IMR-90 (cell line): ENCODE data around the gene KRTAP9-1. TPM values are rescaled to one million over a fixed set of nuclear protein-coding genes. Genes with fewer than 3 reads are reported as not detected.

Source experiments
- ATAC-seq: fragments of 200-7000 bp; cut with Tn5 transposase; 2 replicates; pipeline ENCODE4 v1.9.1; 2020; ENCODE audit warnings: low read depth, mild to moderate bottlenecking, moderate library complexity
- BruUV-seq: library from RNA; stranded (reverse); fragments of 400-500 nt; replicated peaks from 2 replicates; lab custom pipeline; 2021; lab: Mats Ljungman, UMichigan
- CTCF ChIA-PET: fragments of 300-600 bp; formaldehyde crosslinking; extraction: SDS; loops from one replicate; lab custom pipeline; 2021; ENCODE audit warnings: antibody characterized with exemption; lab: Yijun Ruan, JAX
- POLR2A ChIA-PET: fragments of 300-600 bp; sonication (Branson Sonifier 250); formaldehyde crosslinking; loops from one replicate; lab custom pipeline; 2022; ENCODE audit warnings: antibody characterized with exemption; ENCODE audit not compliant: unreplicated experiment; lab: Charles Lee
- DNase-seq: peaks from one replicate; pipeline ENCODE4 v3.0.0; 2013
- H2AFZ ChIP-seq: replicated peaks from 2 replicates; pipeline ENCODE3; 2013; ENCODE audit warnings: low read length, mild to moderate bottlenecking; ENCODE audit not compliant: poor library complexity
- H2AK5ac ChIP-seq: 2 replicates; pipeline ENCODE4 v1.6.1; 2013; ENCODE audit warnings: low read depth, low read length, inconsistent platforms
- H2AK9ac ChIP-seq: replicated peaks from 2 replicates; pipeline ENCODE3; 2013; ENCODE audit warnings: mild to moderate bottlenecking, low read depth, low read length, moderate library complexity; ENCODE audit not compliant: poor library complexity
- H2BK120ac ChIP-seq: 2 replicates; pipeline ENCODE4 v1.6.1; 2013; ENCODE audit warnings: low read depth, low read length, inconsistent platforms
- H2BK15ac ChIP-seq: 3 replicates; pipeline ENCODE4 v1.6.1; 2013; ENCODE audit warnings: low read depth, low read length, inconsistent platforms
- H2BK20ac ChIP-seq: 2 replicates; pipeline ENCODE4 v1.6.1; 2013; ENCODE audit warnings: low read depth, mild to moderate bottlenecking, inconsistent platforms, low read length, moderate library complexity
- H2BK5ac ChIP-seq: 2 replicates; pipeline ENCODE4 v1.6.1; 2013; ENCODE audit warnings: mild to moderate bottlenecking, low read depth, low read length, inconsistent platforms; ENCODE audit not compliant: poor library complexity, severe bottlenecking
- H3K14ac ChIP-seq: replicated peaks from 2 replicates; pipeline ENCODE4 v1.6.1; 2013; ENCODE audit warnings: low read depth, low read length, inconsistent platforms
- H3K18ac ChIP-seq: 2 replicates; pipeline ENCODE4 v1.6.1; 2013; ENCODE audit warnings: low read depth, low read length, control low read depth
- H3K23ac ChIP-seq: 2 replicates; pipeline ENCODE4 v1.6.1; 2013; ENCODE audit warnings: low read depth, low read length, inconsistent platforms
- H3K27ac ChIP-seq: 2 replicates; pipeline ENCODE4 v1.5.1; 2013; ENCODE audit warnings: mild to moderate bottlenecking, control low read depth, low read length; ENCODE audit not compliant: insufficient read depth
- H3K27me3 ChIP-seq: 2 replicates; pipeline ENCODE4 v1.6.1; 2013; ENCODE audit warnings: low read length; ENCODE audit not compliant: control insufficient read depth, insufficient read depth
- H3K36me3 ChIP-seq: 2 replicates; pipeline ENCODE4 v1.6.1; 2013; ENCODE audit warnings: low read length, mixed read lengths; ENCODE audit not compliant: control insufficient read depth, insufficient read depth
- H3K4ac ChIP-seq: 2 replicates; pipeline ENCODE4 v1.6.1; 2013; ENCODE audit warnings: low read depth, low read length, inconsistent platforms
- H3K4me1 ChIP-seq: 2 replicates; pipeline ENCODE4 v1.6.1; 2013; ENCODE audit warnings: low read length, mixed read lengths; ENCODE audit not compliant: control insufficient read depth, insufficient read depth
- H3K4me2 ChIP-seq: 2 replicates; pipeline ENCODE4 v1.6.1; 2013; ENCODE audit warnings: low read depth, mild to moderate bottlenecking, control low read depth, low read length, moderate library complexity
- H3K4me3 ChIP-seq: 2 replicates; pipeline ENCODE4 v1.5.1; 2013; ENCODE audit warnings: low read depth, mild to moderate bottlenecking, control low read depth, low read length, moderate library complexity; ENCODE audit not compliant: insufficient read depth
- H3K56ac ChIP-seq: 2 replicates; pipeline ENCODE4 v1.6.1; 2013; ENCODE audit warnings: low read length, inconsistent platforms; ENCODE audit not compliant: insufficient read depth; ENCODE audit errors: extremely low read depth
- H3K79me1 ChIP-seq, 2 experiments: 2 replicates each; pipeline ENCODE4 v1.6.1; 2013; ENCODE audit warnings: low read length in 2 of 2, inconsistent platforms in 1 of 2, low read depth in 1 of 2
- H3K9ac ChIP-seq: 2 replicates; pipeline ENCODE4 v1.6.1; 2013; ENCODE audit warnings: low read depth, low read length, control low read depth
- H3K9me1 ChIP-seq: 2 replicates; pipeline ENCODE4 v1.6.1; 2013; ENCODE audit warnings: low read length, inconsistent platforms; ENCODE audit not compliant: insufficient read depth
- H3K9me3 ChIP-seq: 2 replicates; pipeline ENCODE4 v1.6.1; 2013; ENCODE audit warnings: low read length; ENCODE audit not compliant: control insufficient read depth, insufficient read depth
- H4K20me1 ChIP-seq: 2 replicates; pipeline ENCODE4 v1.6.1; 2013; ENCODE audit warnings: low read length, inconsistent platforms; ENCODE audit not compliant: insufficient read depth
- H4K5ac ChIP-seq: 2 replicates; pipeline ENCODE4 v1.6.1; 2013; ENCODE audit warnings: mild to moderate bottlenecking, low read depth, low read length, control low read depth
- H4K8ac ChIP-seq, 2 experiments: 2 replicates each; pipeline ENCODE4 v1.6.1; 2013; ENCODE audit warnings: low read depth in 2 of 2, low read length in 2 of 2, control low read depth in 1 of 2, inconsistent platforms in 1 of 2
- H4K91ac ChIP-seq: 2 replicates; pipeline ENCODE4 v1.6.1; 2013; ENCODE audit warnings: low read depth, low read length, inconsistent platforms; ENCODE audit not compliant: insufficient read depth
- BHLHE40 ChIP-seq: fragments of 150-350 bp; IDR thresholded peaks from 2 replicates; pipeline ENCODE4 v1.6.1; 2016; ENCODE audit warnings: mild to moderate bottlenecking, low read depth, low read length
- CEBPB ChIP-seq: IDR thresholded peaks from 2 replicates; pipeline ENCODE4 v1.6.1; 2012; ENCODE audit warnings: low read depth, low read length, improper control_type of control experiment
- CHD1 ChIP-seq: IDR thresholded peaks from 2 replicates; pipeline ENCODE4 v1.6.1; 2012; ENCODE audit warnings: low read depth, low read length, improper control_type of control experiment
- FOS ChIP-seq: fragments of 150-350 bp; IDR thresholded peaks from 2 replicates; pipeline ENCODE4 v1.6.1; 2016; ENCODE audit warnings: low read depth, low read length
- MAFK ChIP-seq: IDR thresholded peaks from 2 replicates; pipeline ENCODE4 v1.6.1; 2012; ENCODE audit warnings: low read depth, low read length, improper control_type of control experiment
- MAZ ChIP-seq: IDR thresholded peaks from 2 replicates; pipeline ENCODE4 v1.6.1; 2012; ENCODE audit warnings: low read depth, mild to moderate bottlenecking, low read length, improper control_type of control experiment, moderate library complexity, borderline replicate concordance
- MXI1 ChIP-seq: IDR thresholded peaks from 2 replicates; pipeline ENCODE4 v1.6.1; 2012; ENCODE audit warnings: low read depth, mild to moderate bottlenecking, low read length, moderate library complexity, borderline replicate concordance
- NFE2L2 ChIP-seq: fragments of 150-350 bp; IDR thresholded peaks from 2 replicates; pipeline ENCODE4 v1.6.1; 2016; ENCODE audit warnings: low read depth, mild to moderate bottlenecking, low read length
- POLR2A ChIP-seq: IDR thresholded peaks from 2 replicates; pipeline ENCODE4 v1.6.1; 2012; ENCODE audit warnings: mild to moderate bottlenecking, low read depth, low read length
- RAD21 ChIP-seq: IDR thresholded peaks from 2 replicates; pipeline ENCODE4 v1.6.1; 2012; ENCODE audit warnings: low read length, improper control_type of control experiment
- RCOR1 ChIP-seq: IDR thresholded peaks from 2 replicates; pipeline ENCODE4 v1.6.1; 2012; ENCODE audit warnings: mild to moderate bottlenecking, low read length, improper control_type of control experiment; ENCODE audit not compliant: insufficient replicate concordance
- RFX5 ChIP-seq: IDR thresholded peaks from 2 replicates; pipeline ENCODE4 v1.8.0; 2012; ENCODE audit warnings: low read depth, mild to moderate bottlenecking, low read length, moderate library complexity
- SMC3 ChIP-seq: fragments of 150-350 bp; IDR thresholded peaks from 2 replicates; pipeline ENCODE4 v1.6.1; 2016; ENCODE audit warnings: low read depth, mild to moderate bottlenecking, antibody characterized with exemption, low read length, moderate library complexity
- WGBS, 2 experiments: methylation state at CpG; one replicate each; pipeline versions ENCODE4 v1.1.5 to v1.1.7; 2013; ENCODE audit warnings: missing lambda C conversion rate in 2 of 2; ENCODE audit not compliant: insufficient read length in 1 of 2; ENCODE audit errors: extremely low coverage in 2 of 2; 5-methylcytosine and 5-hydroxymethylcytosine counted together
- dilution Hi-C: fragments of 300-500 bp; cut with HindIII; formaldehyde crosslinking; loops from one replicate; pipeline ENCODE4 v1.14.3; 2018; ENCODE audit warnings: low sequenced_read_pairs; ENCODE audit not compliant: unreplicated experiment
- in situ Hi-C: fragments of 300-500 bp; cut with MboI; formaldehyde crosslinking; loops from 3 replicates; pipeline ENCODE4 v1.14.3; 2019; ENCODE audit warnings: low sequenced_read_pairs, inconsistent platforms, mixed read lengths
- intact Hi-C: fragments of 100-400 bp; cut with micrococcal nuclease; formaldehyde crosslinking; loops from 2 replicates; pipeline ENCODE4 v1.10.0; 2022
- polyA plus RNA-seq, 3 experiments: library from polyadenylated mRNA; depleted of rRNA; stranded (reverse); fragments of >200 nt; gene quantifications; 2 replicates each; pipeline ENCODE4 v1.2.3, GENCODE V29; 2012; ENCODE audit warnings: low replicate concordance in 1 of 3
- total RNA-seq: library from RNA; depleted of rRNA; stranded (reverse); fragments of >200 nt; gene quantifications from 2 replicates; pipeline ENCODE4 v1.2.3, GENCODE V29; 2012
- TF ChIP-seq, protein P1 (sequence below): fragments of 150-350 bp; IDR thresholded peaks from 2 replicates; pipeline ENCODE4 v1.6.1; 2016; ENCODE audit warnings: low read depth, mild to moderate bottlenecking, low read length, moderate library complexity, borderline replicate concordance
- TF ChIP-seq, protein P2 (sequence below): conservative IDR thresholded peaks from 2 replicates; pipeline ENCODE4 v1.5.1; 2012; ENCODE audit warnings: mild to moderate bottlenecking, low read depth, low read length, improper control_type of control experiment

Gene KRTAP9-1
- total and polyA plus RNA-seq, 2 of the 4 experiments (the other 2 are of a cell fraction): not detected

DNA sequence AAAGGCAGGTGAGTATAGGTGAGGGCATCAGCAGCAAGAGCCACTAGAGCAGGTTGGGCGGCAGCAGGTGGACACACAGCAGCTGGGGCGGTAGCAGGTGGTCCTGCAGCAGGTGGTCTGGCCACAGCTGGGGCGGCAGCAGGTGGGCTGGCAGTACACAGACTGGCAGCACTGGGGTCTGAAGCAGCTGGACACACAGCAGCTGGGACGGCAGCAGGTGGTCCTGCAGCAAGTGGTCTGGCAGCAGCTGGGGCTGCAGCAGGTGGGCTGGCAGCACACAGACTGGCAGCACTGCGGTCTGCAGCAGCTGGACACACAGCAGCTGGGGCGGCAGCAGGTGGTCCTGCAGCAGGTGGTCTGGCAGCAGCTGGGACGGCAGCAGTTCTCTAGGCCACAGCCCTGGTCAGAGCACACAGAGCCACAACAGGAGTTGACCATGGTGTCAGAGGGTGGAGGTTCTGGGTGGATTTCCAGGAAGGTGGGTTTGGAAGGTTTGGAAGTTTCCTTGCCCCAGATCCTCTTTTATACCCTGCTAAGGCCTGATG, 11.9 kb upstream of the KRTAP9-1 start, which contains the start of gene KRTAP4-2:
TSS of gene KRTAP4-2 (minus strand) at position 495 of the 545 bp plus-strand sequence. CDS start at position 438, 57 bp downstream.
- H3K27ac ChIP-seq: no peak within 1 kb of the TSS
- H3K4me3 ChIP-seq: no peak within 1 kb of the TSS
- H2AK9ac ChIP-seq: no peak within 1 kb of the TSS
- ChIA-PET CTCF (no interaction called here), POLR2A (interaction anchor here (0.7 kb wide), 1 partner anchor 154 kb away, joined by 3 read pairs; no protein-coding TSS in a partner anchor)
- peak within 1 kb of the TSS; percentile 75; the same call in 1 of the 2 replicates for H3K18ac ChIP-seq
- no peak within 1 kb of the TSS for H3K9ac ChIP-seq
- WGBS, 2 experiments: 92% methylated on average over 2 of the region's 7 CpGs; no CpG with 5 or more reads in 1 of the 2 experiments
- H3K27me3 ChIP-seq: no peaks in the 10 kb centered on the region; the same call in 1 of the 2 replicates
- in situ Hi-C loops: no loop called here
- no peaks in the 10 kb centered on the region; the same call in 1 of the 2 replicates for H3K9me1 ChIP-seq
- H3K9me3 ChIP-seq: no peaks in the 10 kb centered on the region
- H2BK5ac ChIP-seq: peak within 1 kb of the TSS; percentile 75
- no TSS peak for BruUV-seq
- H3K4me2 ChIP-seq: no peak within 1 kb of the TSS
- peak within 1 kb of the TSS; percentile 51; the same call in 1 of the 2 replicates for H4K5ac ChIP-seq
- H2BK20ac ChIP-seq: no peak within 1 kb of the TSS
- no peaks in the 10 kb centered on the region for H4K20me1 ChIP-seq
- no peak within 1 kb of the TSS for H3K56ac ChIP-seq
- ATAC-seq (no peak), DNase-seq (no peak)
- peaks cover 3% of the 10 kb centered on the region; the same call in 1 of the 2 replicates for H3K4me1 ChIP-seq
- H3K23ac ChIP-seq: 0 out of 2 replicates have a peak within 1 kb of the TSS, but pooled peaks have one; percentile 8
- 0 out of 3 replicates have a peak within 1 kb of the TSS, but pooled peaks have one; percentile 38 for H2BK15ac ChIP-seq
- no peaks in the 10 kb centered on the region for H3K36me3 ChIP-seq
- peak within 1 kb of the TSS; percentile 21; the same call in 1 of the 2 replicates for H2BK120ac ChIP-seq
- intact Hi-C loops: no loop called here
- dilution Hi-C loops: no loop called here
- peak within 1 kb of the TSS; percentile 71 for H2AFZ ChIP-seq
- no peaks in the 10 kb centered on the region for H3K79me1 ChIP-seq
- H4K8ac ChIP-seq: peak within 1 kb of the TSS in 1 of 2 experiments; percentile 68; a peak in 1 of 4 replicates
- H2AK5ac ChIP-seq: peak within 1 kb of the TSS; percentile 44; the same call in 1 of the 2 replicates
- peak within 1 kb of the TSS; percentile 72; the same call in 1 of the 2 replicates for H3K14ac ChIP-seq
- no peak within 1 kb of the TSS for H4K91ac ChIP-seq
- peak within 1 kb of the TSS; percentile 57; the same call in 1 of the 2 replicates for H3K4ac ChIP-seq
- no peak for TF ChIP-seq MXI1
- no peak for TF ChIP-seq POLR2A
- TF ChIP-seq, protein P1, sequence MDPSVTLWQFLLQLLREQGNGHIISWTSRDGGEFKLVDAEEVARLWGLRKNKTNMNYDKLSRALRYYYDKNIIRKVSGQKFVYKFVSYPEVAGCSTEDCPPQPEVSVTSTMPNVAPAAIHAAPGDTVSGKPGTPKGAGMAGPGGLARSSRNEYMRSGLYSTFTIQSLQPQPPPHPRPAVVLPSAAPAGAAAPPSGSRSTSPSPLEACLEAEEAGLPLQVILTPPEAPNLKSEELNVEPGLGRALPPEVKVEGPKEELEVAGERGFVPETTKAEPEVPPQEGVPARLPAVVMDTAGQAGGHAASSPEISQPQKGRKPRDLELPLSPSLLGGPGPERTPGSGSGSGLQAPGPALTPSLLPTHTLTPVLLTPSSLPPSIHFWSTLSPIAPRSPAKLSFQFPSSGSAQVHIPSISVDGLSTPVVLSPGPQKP: no peak
- TF ChIP-seq BHLHE40: no peak
- TF ChIP-seq CEBPB: no peak
- TF ChIP-seq MAFK: no peak
- no peak for TF ChIP-seq SMC3
- TF ChIP-seq RAD21: no peak
- TF ChIP-seq MAZ: no peak
- TF ChIP-seq FOS: no peak
- no peak for TF ChIP-seq RCOR1
- TF ChIP-seq RFX5: no peak
- TF ChIP-seq CHD1: no peak
- no peak for TF ChIP-seq NFE2L2
- TF ChIP-seq, protein P2, sequence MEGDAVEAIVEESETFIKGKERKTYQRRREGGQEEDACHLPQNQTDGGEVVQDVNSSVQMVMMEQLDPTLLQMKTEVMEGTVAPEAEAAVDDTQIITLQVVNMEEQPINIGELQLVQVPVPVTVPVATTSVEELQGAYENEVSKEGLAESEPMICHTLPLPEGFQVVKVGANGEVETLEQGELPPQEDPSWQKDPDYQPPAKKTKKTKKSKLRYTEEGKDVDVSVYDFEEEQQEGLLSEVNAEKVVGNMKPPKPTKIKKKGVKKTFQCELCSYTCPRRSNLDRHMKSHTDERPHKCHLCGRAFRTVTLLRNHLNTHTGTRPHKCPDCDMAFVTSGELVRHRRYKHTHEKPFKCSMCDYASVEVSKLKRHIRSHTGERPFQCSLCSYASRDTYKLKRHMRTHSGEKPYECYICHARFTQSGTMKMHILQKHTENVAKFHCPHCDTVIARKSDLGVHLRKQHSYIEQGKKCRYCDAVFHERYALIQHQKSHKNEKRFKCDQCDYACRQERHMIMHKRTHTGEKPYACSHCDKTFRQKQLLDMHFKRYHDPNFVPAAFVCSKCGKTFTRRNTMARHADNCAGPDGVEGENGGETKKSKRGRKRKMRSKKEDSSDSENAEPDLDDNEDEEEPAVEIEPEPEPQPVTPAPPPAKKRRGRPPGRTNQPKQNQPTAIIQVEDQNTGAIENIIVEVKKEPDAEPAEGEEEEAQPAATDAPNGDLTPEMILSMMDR: no peak
